H1 (cell line): ENCODE data around the gene COMP. TPM values are rescaled to one million over a fixed set of nuclear protein-coding genes. Genes with fewer than 3 reads are reported as not detected.

Experiments
- CTCF ChIA-PET: fragments of 300-600 bp; sonication (Branson Sonifier 250); formaldehyde crosslinking; loops from one replicate; lab custom pipeline; 2021; ENCODE audit not compliant: partially characterized antibody; lab: Charles Lee
- POLR2A ChIA-PET: fragments of 300-600 bp; sonication (Branson Sonifier 250); formaldehyde crosslinking; loops from one replicate; lab custom pipeline; 2021; ENCODE audit warnings: inconsistent platforms; ENCODE audit not compliant: partially characterized antibody; lab: Charles Lee
- DNase-seq, 2 experiments: peaks; one replicate each; pipeline versions ENCODE4 v3.0.0 to v3.0.0-alpha.2; 2010 to 2022; ENCODE audit warnings: low spot score in 2 of 2, low read depth in 1 of 2, mixed read lengths in 1 of 2
- FAIRE-seq: peaks from 2 replicates; lab custom pipeline; 2011; peaks lifted over from hg19 to GRCh38; lab: Jason Lieb, UNC
- H2AFZ ChIP-seq: 2 replicates; pipeline ENCODE4 v1.8.1; 2012; ENCODE audit warnings: low read length, inconsistent platforms
- H2AK5ac ChIP-seq: 2 replicates; pipeline ENCODE4 v1.6.1; 2013; ENCODE audit warnings: low read depth, low read length
- H2BK120ac ChIP-seq: replicated peaks from 2 replicates; pipeline ENCODE3; 2013; ENCODE audit warnings: low read depth, low read length, inconsistent platforms
- H2BK12ac ChIP-seq: 2 replicates; pipeline ENCODE4 v1.6.1; 2013; ENCODE audit warnings: low read depth, low read length
- H2BK15ac ChIP-seq: 2 replicates; pipeline ENCODE4 v1.6.1; 2013; ENCODE audit warnings: low read length
- H2BK20ac ChIP-seq: 2 replicates; pipeline ENCODE4 v1.6.1; 2013; ENCODE audit warnings: low read length
- H2BK5ac ChIP-seq: 2 replicates; pipeline ENCODE4 v1.6.1; 2013; ENCODE audit warnings: low read depth, low read length
- H3K14ac ChIP-seq: 2 replicates; pipeline ENCODE4 v1.6.1; 2013; ENCODE audit warnings: inconsistent platforms; ENCODE audit not compliant: insufficient read length
- H3K18ac ChIP-seq: 2 replicates; pipeline ENCODE4 v1.6.1; 2013; ENCODE audit warnings: low read length; ENCODE audit errors: extremely low read depth
- H3K23ac ChIP-seq: 2 replicates; pipeline ENCODE4 v1.6.1; 2013; ENCODE audit warnings: inconsistent platforms; ENCODE audit not compliant: insufficient read length
- H3K23me2 ChIP-seq: 2 replicates; pipeline ENCODE4 v1.6.1; 2013; ENCODE audit warnings: low read depth, low read length
- H3K27ac ChIP-seq: 2 replicates; pipeline ENCODE4 v1.6.1; 2011; ENCODE audit warnings: low read depth, low read length, inconsistent platforms
- H3K27me3 ChIP-seq, 4 experiments: replicated peaks in 1 of 4; 1 replicate in 1 of 4; 2 replicates in 3 of 4; pipeline versions ENCODE4 v1.6.1 to v1.8.1; 2011 to 2013; ENCODE audit warnings: low read length in 3 of 4, mild to moderate bottlenecking in 3 of 4, inconsistent platforms in 2 of 4, mixed read lengths in 2 of 4, moderate library complexity in 1 of 4; ENCODE audit not compliant: control insufficient read depth in 3 of 4, insufficient read depth in 3 of 4; ENCODE audit errors: extremely low read depth in 1 of 4
- H3K36me3 ChIP-seq, 4 experiments: 2 replicates each; pipeline versions ENCODE4 v1.6.1 to v1.8.1; 2011 to 2013; ENCODE audit warnings: mild to moderate bottlenecking in 4 of 4, low read length in 3 of 4, moderate library complexity in 2 of 4, control low read depth in 1 of 4, inconsistent platforms in 1 of 4; ENCODE audit not compliant: insufficient read depth in 4 of 4, control insufficient read depth in 2 of 4
- H3K4ac ChIP-seq: replicated peaks from 2 replicates; pipeline ENCODE3; 2013; ENCODE audit warnings: low read length, low read depth, mixed read lengths, inconsistent platforms; ENCODE audit not compliant: insufficient read length
- H3K4me1 ChIP-seq, 4 experiments: replicated peaks in 1 of 4; 1 replicate in 1 of 4; 2 replicates in 3 of 4; pipeline versions ENCODE4 v1.6.1 to v1.8.1; 2011 to 2013; ENCODE audit warnings: low read length in 3 of 4, inconsistent platforms in 2 of 4, mixed read lengths in 1 of 4; ENCODE audit not compliant: insufficient read depth in 4 of 4, control insufficient read depth in 3 of 4
- H3K4me2 ChIP-seq, 2 experiments: 2 replicates each; pipeline versions ENCODE4 v1.6.1 to v1.8.1; 2011 to 2013; ENCODE audit warnings: low read depth in 2 of 2, low read length in 2 of 2, control low read depth in 1 of 2, inconsistent platforms in 1 of 2, mild to moderate bottlenecking in 1 of 2; ENCODE audit not compliant: insufficient read depth in 1 of 2
- H3K4me3 ChIP-seq, 4 experiments: fragments of 200-600, 300-600 bp in 1 of 4; sonication (generic), shearing (Covaris generic), sonication (Bioruptor Twin) in 1 of 4; 2 replicates each; pipeline versions ENCODE4 v1.5.1 to v1.8.1; 2011 to 2016; ENCODE audit warnings: low read length in 4 of 4, low read depth in 3 of 4, control low read depth in 2 of 4, inconsistent platforms in 2 of 4, mild to moderate bottlenecking in 2 of 4, mixed read lengths in 1 of 4, moderate library complexity in 1 of 4; ENCODE audit not compliant: insufficient read depth in 2 of 4; ENCODE audit errors: extremely low read depth in 1 of 4
- H3K56ac ChIP-seq: replicated peaks from 2 replicates; pipeline ENCODE3; 2013; ENCODE audit warnings: low read depth, mild to moderate bottlenecking, mixed read lengths, low read length, inconsistent platforms; ENCODE audit not compliant: insufficient read length
- H3K79me1 ChIP-seq: 2 replicates; pipeline ENCODE4 v1.6.1; 2013; ENCODE audit warnings: low read depth, low read length, control low read depth
- H3K79me2 ChIP-seq, 2 experiments: 2 replicates each; pipeline versions ENCODE4 v1.6.1 to v1.8.1; 2012 to 2013; ENCODE audit warnings: low read length in 2 of 2, mild to moderate bottlenecking in 2 of 2, inconsistent platforms in 1 of 2; ENCODE audit not compliant: insufficient read depth in 2 of 2, control insufficient read depth in 1 of 2
- H3K9ac ChIP-seq, 4 experiments: replicated peaks in 1 of 4; 1 replicate in 1 of 4; 2 replicates in 3 of 4; pipeline versions ENCODE4 v1.6.1 to v1.8.1; 2011 to 2013; ENCODE audit warnings: low read depth in 3 of 4, low read length in 3 of 4, control low read depth in 2 of 4, mild to moderate bottlenecking in 2 of 4, moderate library complexity in 2 of 4, inconsistent platforms in 1 of 4; ENCODE audit errors: extremely low read depth in 1 of 4
- H3K9me3 ChIP-seq, 2 experiments: 2 replicates each; pipeline versions ENCODE4 v1.6.1 to v1.8.1; 2012 to 2013; ENCODE audit warnings: mild to moderate bottlenecking in 2 of 2, moderate library complexity in 2 of 2, control low read depth in 1 of 2, inconsistent platforms in 1 of 2, low read depth in 1 of 2, low read length in 1 of 2, mixed read lengths in 1 of 2; ENCODE audit not compliant: insufficient read depth in 2 of 2
- H4K20me1 ChIP-seq, 2 experiments: replicated peaks in 1 of 2; 2 replicates each; pipeline versions ENCODE3 to v1.8.1; 2011 to 2013; ENCODE audit warnings: inconsistent platforms in 2 of 2, low read length in 2 of 2, mild to moderate bottlenecking in 1 of 2; ENCODE audit not compliant: insufficient read depth in 2 of 2, control insufficient read depth in 1 of 2
- H4K5ac ChIP-seq: 2 replicates; pipeline ENCODE4 v1.6.1; 2013; ENCODE audit warnings: low read length, low read depth, mixed read lengths, inconsistent platforms; ENCODE audit not compliant: insufficient read length
- H4K8ac ChIP-seq: 2 replicates; pipeline ENCODE4 v1.8.0; 2013; ENCODE audit warnings: mild to moderate bottlenecking, moderate library complexity, low read length, inconsistent platforms; ENCODE audit not compliant: insufficient read depth; ENCODE audit errors: extremely low read depth
- H4K91ac ChIP-seq: replicated peaks from 2 replicates; pipeline ENCODE3; 2013; ENCODE audit warnings: low read length, mixed read lengths, inconsistent platforms; ENCODE audit not compliant: insufficient read length
- BCL11A ChIP-seq, 2 experiments: IDR thresholded peaks; one replicate each; pipeline ENCODE4 v1.6.1; 2011; ENCODE audit warnings: low read depth in 2 of 2, low read length in 2 of 2, mild to moderate bottlenecking in 2 of 2
- CTBP2 ChIP-seq: IDR thresholded peaks from 2 replicates; pipeline ENCODE4 v1.7.0; 2011; ENCODE audit warnings: borderline replicate concordance, mild to moderate bottlenecking, moderate library complexity, mixed read lengths, low read length; ENCODE audit not compliant: insufficient read depth, insufficient read length
- CTCF ChIP-seq, 3 experiments: IDR thresholded peaks; 1 replicate in 2 of 3; 2 replicates in 1 of 3; pipeline versions ENCODE4 v1.5.1 to v1.6.1; 2011; ENCODE audit warnings: low read length in 3 of 3, mild to moderate bottlenecking in 3 of 3, inconsistent platforms in 2 of 3, low read depth in 1 of 3, moderate library complexity in 1 of 3; ENCODE audit not compliant: insufficient read depth in 1 of 3; ENCODE audit errors: control extremely low read depth in 1 of 3
- SIX5 ChIP-seq: IDR thresholded peaks from 2 replicates; pipeline ENCODE4 v1.6.1; 2011; ENCODE audit warnings: mild to moderate bottlenecking, low read depth, low read length
- SP2 ChIP-seq: IDR thresholded peaks from 2 replicates; pipeline ENCODE4 v1.6.1; 2012; ENCODE audit warnings: mild to moderate bottlenecking, low read length, inconsistent platforms
- SP4 ChIP-seq: IDR thresholded peaks from 2 replicates; pipeline ENCODE4 v1.6.1; 2012; ENCODE audit warnings: low read length, inconsistent platforms
- ZNF274 ChIP-seq: IDR thresholded peaks from 2 replicates; pipeline ENCODE4 v1.7.0; 2012; ENCODE audit warnings: low read length, borderline replicate concordance; ENCODE audit errors: extremely low read depth
- WGBS, 2 experiments: shearing (Covaris generic) in 1 of 2; methylation state at CpG; one replicate each; pipeline versions ENCODE4 v1.1.6 to v1.1.7; 2013 to 2015; ENCODE audit warnings: low lambda C conversion rate in 2 of 2, mixed read lengths in 2 of 2, inconsistent platforms in 1 of 2, low coverage in 1 of 2, missing lambda C conversion rate in 1 of 2; ENCODE audit not compliant: insufficient replicate concordance in 2 of 2, insufficient coverage in 1 of 2, insufficient read length in 1 of 2; ENCODE audit errors: extremely low coverage in 1 of 2, missing lambda C conversion rate in 1 of 2; 5-methylcytosine and 5-hydroxymethylcytosine counted together
- polyA plus RNA-seq, 7 experiments: library from polyadenylated mRNA; depleted of rRNA in 3 of 7; stranded (reverse) in 5 of 7; unstranded in 2 of 7; fragments of >200 nt in 5 of 7; fragments of 200-250 nt in 2 of 7; gene quantifications; 1 replicate in 5 of 7; 2 replicates in 1 of 7; 4 replicates in 1 of 7; pipeline versions ENCODE4 v1.2.1 to v1.2.3, GENCODE V29; 2011 to 2013; ENCODE audit warnings: missing spikeins in 2 of 7, mixed read lengths in 2 of 7
- total RNA-seq: library from RNA; stranded (reverse); fragmentation: NEBNext Ultra II Directional; extraction: Animal tissue kit (Norgen Biotek cat#: 25700); gene quantifications from 2 replicates; pipeline ENCODE4 v1.2.1, GENCODE V29; 2021

The COMP gene
- total and polyA plus RNA-seq, 2 of the 8 experiments (the other 6 are each of a cell fraction or from before 2014, with no cell fraction given), result 0.17 TPM

- Histone ChIP-seq H3K9ac (no peak overlapping the region), H3K4me3 (no peak overlapping the region), H3K56ac (no peak overlapping the region), H3K14ac (no peak overlapping the region), H4K5ac (no peak overlapping the region), H3K79me2 (no peaks in the 10 kb centered on the region), H4K91ac (no peak overlapping the region), H2BK120ac (no peak overlapping the region), H3K9me3 (no peaks in the 10 kb centered on the region), H4K8ac (no peak overlapping the region), H2AK5ac (no peak overlapping the region), H3K23ac (no peak overlapping the region), H2BK15ac (no peak overlapping the region), H3K79me1 (no peaks in the 10 kb centered on the region), H2AFZ (no peak overlapping the region), H2BK20ac (no peak overlapping the region), H3K18ac (no peak overlapping the region), H3K4me2 (no peak overlapping the region), H2BK12ac (no peak overlapping the region), H3K27me3 (peaks cover 0 to 26% (median 22%) of the 10 kb centered on the region in 4 experiments; a peak in 4 of 7 replicates), H4K20me1 (peaks cover 0 to 16% of the 10 kb centered on the region in 2 experiments), H2BK5ac (no peak overlapping the region), H3K23me2 (no peaks in the 10 kb centered on the region), H3K27ac (no peak overlapping the region), H3K4me1 (peaks cover 0 to 6% (median 1%) of the 10 kb centered on the region in 4 experiments; a peak in 3 of 7 replicates), H3K4ac (no peak overlapping the region), H3K36me3 (no peaks in the 10 kb centered on the region)
- CTCF ChIA-PET, result interaction anchor here (1.0 to 2.7 kb wide), 4 partner anchors 11 to 254 kb away, joined by 3 to 12 read pairs (median 6); no protein-coding TSS in a partner anchor
- DNase-seq (no peak), FAIRE-seq (no peak)
- WGBS, 2 experiments, result 91% methylated on average over 17 of the region's 27 CpGs; no CpG with 5 or more reads in 1 of the 2 experiments
- POLR2A ChIA-PET, result interaction anchor here (0.5 to 5.5 kb wide), 4 partner anchors 10 to 241 kb away, joined by 3 to 35 read pairs (median 3); no protein-coding TSS in a partner anchor
- no peak for TF ChIP-seq BCL11A (IDR thresholded peaks at IDR 0.05; ENCODE audit: low read depth in 2 of 2, low read length in 2 of 2)
- no peak for TF ChIP-seq SP2
- no peak for TF ChIP-seq SP4
- TF ChIP-seq CTCF (IDR thresholded peaks at IDR 0.05; ENCODE audit: control extremely low read depth in 1 of 3, insufficient read depth in 1 of 3, low read depth in 1 of 3, low read length in 3 of 3), result no peak
- TF ChIP-seq CTBP2, result no peak
- TF ChIP-seq ZNF274, result no peak
- no peak for TF ChIP-seq SIX5
These were observed 30.4 kb downstream of the COMP start for GRCh38 chr19:18760440-18761383.
